Superior temporal gyrus (tissue), 1 donor: ENCODE results near the gene ARID3A.
A peak's percentile ranks its signal among the peaks of the same experiment; 100 is the strongest.
"Not testable (repeated sequence)": the region's sequence is repeated elsewhere in the genome, so short reads cannot be mapped to it uniquely, and the experiment has no call there.

Source experiments
- DNase-seq: peaks from one replicate; pipeline ENCODE4 v3.0.0-alpha.2; 2016; ENCODE audit errors: extremely low spot score

Gene ARID3A

DNA sequence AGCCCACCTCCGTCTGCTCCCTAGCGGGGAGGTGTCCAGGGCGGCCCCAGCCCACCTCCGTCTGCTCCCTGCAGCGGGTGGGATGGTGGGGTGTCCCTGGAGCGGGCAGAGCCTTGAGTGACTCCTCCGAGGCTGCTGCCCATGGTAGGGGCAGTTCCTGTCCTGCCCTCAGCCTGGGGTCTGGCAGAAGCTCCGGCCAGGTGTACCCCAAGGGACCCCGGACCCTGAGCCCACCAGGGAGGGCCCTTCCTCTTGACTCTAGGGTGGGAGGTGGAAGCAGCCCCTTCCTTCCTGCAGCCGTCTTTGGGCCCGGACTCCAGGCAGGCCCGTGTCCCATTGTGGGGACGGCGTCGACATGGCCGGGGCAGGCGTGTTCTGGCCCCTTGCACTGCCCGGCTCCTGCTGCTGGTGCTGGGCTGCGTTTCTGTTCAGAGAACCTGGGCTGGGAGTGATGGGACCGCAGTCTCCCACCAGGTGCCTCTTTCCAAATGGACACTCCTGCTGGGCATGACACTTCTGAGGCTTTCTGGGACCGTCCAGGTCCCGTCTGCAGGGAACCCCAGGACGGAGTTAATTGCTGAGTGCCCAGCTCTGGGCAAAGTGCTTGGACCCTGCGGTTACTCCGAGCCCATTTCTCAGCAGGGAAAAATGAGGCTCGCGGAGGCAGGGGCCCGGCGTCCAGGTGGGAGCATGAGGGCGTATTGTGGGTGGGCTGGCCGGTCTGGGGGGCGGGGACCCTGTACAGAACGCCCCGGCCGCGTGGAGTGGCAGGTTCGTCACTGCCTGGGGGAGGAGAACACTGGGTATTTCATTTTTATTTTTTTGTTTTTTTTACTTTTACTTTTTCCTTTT lies 19.8 kb downstream of the ARID3A start:
- no peak for DNase-seq

DNA sequence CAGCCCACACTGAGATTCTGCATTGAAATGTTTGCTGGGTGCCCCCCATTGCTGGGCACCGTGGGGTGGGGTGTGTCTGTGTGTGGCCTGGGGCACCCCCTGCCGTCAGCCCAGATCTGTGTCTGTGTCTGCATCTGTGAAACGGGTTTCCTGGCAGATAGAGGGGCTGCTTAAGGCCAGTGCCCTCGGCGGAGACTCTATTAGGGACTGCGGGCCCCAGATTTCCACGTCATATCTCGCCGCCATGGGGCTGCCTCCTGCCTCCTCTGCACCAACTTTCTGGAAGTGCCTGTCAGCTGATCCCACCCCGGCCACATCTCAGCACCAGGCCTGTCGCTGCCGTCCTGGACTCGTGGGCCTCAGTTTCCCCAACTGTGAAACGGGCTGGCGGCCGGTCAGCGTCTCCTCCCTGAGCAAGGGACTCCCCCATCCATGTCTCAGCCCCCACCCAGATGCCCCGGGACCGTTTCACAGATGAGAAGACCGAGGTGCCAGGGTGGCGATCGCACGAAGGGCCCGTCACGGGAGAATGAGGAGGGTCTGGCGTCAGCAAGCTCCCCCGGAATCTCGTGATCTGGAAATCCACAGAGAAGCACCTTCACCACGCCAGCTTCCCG lies 21.4 kb downstream of the ARID3A start:
- no peak for DNase-seq

DNA sequence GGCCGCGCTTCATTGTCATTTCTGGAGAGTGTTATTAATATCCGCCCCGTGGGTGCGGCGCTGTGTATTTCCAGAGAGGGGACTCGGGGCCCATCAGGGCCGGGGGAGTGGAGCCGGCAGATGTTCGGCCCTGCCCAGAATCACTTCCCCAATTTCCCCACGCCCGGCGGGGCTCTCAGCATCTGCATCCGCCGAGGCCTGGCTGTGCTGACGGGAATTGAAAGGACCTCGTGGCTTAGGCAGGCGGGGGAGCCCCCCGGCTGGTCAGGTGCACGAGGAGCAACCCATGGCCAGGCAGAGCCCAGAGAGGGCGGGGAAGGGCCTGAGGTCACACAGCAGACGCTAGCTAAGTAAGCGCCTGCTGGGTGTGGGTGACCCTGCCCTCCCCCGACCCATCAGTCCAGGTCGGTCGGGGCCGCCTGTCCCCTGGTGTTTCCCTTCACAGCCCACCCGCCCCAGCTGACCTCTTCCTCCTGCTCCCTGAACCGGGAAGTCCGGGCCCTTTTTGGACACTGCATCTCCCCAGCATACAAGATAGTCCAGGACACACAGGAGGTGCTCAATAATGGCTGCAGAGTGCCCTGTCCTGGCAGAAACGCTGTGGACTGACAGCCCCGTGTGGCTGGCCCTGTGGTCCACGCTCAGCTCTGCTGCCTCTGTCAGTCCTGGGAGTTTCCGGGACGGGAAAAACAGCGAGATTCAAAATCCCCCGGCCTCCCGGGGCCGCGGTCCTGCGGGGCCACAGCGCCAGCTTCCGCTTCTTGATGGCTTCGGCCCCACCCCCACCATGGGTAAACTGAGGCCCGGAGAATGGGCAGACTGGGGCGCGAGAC lies 22.1 kb downstream of the ARID3A start:
- DNase-seq: no peak

DNA sequence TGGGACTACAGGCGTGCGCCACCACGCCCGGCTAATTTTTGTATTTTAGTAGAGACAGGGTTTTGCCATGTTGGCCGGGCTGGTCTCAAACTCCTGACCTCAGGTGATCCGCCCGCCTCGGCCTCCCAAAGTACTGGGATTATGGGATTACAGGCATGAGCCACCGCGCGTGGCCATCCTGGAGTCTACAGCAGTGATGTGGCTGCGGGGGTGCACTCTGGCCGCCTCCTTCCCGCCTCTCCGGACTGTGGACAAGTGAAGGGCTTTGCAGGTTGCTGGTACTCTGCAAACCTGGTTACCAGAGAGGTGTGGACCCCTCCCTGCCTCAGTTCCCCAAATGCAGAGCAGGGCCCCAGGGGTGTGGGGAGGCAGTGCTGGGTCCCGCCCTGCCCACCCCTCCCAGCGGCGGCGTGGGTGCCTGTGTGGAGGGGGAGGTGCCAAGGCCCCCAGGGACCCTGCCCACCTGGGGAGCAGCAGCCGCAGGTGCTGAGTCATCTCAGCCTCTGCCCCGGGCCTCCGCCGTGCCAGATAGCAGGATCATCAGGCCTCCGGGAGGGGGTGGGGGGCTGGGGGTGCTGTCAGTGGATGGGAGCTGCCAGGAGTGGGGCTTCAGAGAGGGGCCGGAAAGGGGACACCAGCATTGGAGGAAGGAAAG lies 23.1 kb downstream of the ARID3A start:
- DNase-seq: no peak

DNA sequence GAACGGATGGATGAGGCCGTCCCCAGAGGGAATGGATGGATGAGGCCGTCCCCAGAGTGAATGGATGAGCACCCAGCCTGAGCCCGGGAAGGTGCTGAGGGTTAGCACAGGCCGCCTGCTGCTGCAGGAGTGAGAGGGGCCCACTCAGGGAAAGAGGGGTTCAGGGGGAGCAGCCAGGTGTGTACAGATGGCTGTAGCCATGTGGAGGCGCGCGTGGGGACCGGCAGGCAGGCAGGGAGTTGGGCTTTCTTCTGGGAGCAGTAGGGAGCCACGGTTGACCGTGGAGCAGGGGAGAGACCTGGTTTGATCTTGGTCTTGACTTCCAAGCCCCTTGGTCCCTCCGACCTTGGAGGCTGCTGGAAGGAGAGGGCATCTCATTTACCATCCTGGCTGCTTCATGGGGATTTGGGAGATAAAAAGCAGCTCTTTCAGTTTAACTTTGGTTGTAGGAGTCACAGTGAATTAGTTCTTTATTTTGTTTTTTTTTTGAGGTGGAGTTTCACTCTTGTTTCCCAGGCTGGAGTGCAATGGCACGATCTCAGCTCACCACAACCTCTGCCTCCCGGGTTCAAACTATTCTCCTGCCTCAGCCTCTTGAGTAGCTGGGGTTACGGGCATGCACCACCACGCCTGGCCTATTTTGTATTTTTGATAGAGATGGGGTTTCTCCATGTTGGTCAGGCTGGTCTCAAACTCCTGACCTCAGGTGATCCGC lies 24.7 kb downstream of the ARID3A start:
- no peak for DNase-seq

DNA sequence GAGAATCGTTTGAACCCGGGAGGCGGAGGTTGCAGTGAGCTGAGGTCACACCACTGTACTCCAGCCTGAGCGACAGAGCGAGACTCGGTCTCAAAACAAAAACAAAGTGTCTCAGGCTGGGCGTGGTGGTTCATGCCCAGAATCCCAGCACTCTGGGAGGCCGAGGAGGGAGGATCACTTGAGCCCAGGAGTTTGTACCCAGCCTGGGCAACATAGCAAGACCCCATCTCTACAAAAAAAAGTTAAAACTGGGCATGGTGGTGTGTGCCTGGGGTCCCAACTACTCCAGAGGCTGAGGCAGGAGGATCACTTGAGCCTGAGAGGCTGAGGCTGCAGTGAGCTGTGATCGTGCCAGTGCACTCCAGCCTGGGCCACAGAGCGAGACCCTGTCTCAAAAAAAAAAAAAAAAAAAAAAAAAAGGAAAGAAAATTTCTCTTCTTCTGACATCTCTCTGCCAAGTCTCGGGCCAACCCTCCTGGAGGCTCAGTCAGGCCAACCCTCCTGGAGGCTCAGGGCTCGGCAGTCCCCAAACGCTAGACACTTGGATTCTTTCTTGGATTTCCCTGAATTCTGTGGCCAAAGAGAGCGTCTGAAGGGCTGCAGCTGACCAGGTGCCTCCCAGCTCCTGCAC lies 26.3 kb downstream of the ARID3A start:
- DNase-seq: no peak

DNA sequence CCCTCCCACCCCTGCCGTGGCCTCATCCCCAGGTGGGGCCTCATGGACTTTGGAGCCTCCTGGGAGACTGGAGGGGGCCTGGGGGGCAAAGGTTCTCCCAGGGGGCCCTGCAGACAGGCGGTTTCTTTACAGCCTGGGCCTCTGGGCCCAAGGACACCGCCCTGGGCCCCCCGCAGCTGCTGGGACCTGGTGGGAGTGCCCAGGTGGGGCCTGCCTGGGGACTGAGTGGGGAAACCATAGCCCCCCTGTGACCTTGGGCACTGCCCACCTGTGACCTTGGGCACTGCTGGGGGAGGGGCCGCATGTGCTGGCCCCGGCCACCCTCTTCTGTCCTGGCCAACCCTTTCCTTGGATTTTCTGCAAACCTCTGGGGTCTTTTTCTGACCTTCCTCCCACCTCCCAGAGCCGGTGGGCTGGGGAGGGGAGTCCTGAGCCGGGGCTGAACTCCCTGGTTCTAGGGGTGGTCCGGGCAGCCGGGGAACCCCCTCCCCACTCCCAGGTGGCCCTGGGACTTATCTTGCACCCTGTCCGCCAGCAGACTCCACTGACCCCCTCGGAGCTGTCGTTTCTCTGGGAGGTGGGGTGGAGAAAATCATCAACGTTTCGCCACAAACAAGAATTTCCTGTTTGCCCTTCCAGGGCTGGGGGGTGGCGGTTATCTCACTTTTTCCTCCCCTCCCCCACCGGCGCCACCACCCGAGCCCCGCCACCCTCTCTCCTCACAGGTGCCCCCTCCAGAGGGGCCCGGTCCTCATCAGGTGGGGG lies 27.0 kb downstream of the ARID3A start:
- DNase-seq: no peak

DNA sequence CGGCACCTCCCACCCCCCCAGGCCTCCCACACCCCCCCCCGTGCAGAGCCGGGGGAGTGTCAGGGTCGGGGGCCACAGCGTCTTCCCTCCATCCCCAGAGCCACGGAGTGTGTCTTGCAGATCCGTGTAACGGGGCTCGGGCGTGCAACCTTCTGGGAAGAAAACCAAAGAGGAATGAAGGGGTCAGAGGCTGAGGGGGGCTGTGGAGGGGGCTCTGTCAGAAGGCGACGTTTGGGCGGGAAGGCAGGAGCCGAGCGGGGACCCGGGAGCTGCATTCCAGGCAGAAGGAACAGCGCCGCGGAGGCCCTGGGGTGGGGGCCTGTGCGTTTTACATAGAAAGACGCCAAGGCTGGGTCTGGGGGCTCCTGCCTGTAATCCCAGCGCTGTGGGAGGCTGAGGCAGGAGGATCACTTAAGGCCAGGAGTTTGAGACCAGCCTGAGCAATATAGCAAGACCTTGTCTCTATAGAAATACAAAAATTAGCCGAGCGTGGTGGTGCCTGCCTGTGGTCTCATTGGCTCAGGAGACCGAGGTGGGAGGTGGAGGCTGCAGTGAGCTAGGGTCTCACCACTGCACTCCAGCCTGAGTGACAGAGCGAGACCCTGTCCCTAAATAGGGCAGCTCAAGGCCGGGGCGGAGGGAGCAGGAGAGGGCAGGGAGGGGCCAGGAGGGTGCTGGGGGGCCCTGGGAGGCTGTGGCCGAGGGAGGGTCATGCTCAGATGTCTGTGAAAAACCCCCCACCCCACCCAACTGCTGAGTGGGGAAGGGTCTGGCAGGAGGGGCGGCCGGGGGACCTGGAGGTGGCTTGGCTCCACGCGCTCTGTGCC lies 27.8 kb downstream of the ARID3A start:
- no peak for DNase-seq

DNA sequence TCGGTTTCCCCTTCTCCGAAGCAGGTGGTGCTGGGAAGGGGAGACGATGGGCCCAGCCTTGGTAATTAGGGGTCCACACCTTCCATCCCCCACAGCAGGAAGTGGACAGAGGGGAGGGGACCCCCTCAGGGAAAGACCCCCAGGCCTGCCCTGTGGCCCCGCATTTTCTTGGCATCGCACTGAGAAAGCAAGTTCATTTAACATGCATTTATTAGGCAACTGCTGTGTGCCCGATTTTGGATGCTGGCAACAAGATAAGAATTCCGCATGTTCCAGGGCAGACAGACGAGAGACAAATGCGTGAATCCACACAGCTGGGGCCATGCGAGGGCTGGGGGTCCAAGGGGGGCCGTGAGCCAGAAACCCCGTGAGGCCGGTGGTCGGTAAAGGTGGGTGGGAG lies 28.4 kb downstream of the ARID3A start:
- no peak for DNase-seq

DNA sequence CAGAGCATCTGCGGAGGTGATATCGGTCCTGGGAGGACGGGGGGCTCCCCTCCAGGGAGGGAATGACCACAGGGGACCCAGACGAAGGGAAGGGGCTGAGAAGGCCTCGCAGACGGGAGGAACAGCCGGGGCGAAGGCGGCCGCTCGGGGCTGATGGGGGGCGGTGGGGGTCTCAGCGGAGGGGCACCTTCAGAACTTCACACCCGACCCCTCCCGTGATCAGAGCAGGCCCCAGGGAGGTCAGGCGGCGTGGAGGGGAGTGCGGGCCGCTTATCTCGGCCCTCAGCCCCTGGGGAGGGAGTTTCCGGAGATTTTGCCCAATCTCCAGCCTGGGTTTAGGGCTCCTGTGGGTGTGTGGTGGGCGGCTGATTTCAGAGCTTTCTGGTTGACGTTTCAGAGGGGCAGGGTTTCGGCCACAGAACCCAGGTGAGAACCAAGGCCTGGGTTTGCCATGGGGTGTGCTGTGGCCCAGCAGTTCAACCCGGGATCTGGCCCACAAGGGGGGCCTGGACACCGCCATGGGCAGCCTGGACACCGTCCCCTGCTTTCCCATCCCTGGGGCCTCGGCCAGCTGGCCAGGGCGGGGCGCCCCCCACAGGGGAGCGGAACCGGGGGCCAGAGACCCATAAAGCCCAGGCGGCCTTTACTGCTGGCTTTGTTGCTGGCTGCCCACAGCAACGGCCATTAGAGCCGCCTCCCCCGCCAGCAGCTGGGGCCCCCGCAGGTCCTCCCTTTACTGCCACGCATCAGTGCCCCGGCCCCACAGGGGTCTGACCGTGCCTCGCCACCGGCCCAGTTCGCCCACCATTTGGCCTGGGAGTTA lies 29.0 kb downstream of the ARID3A start:
- DNase-seq: no peak

DNA sequence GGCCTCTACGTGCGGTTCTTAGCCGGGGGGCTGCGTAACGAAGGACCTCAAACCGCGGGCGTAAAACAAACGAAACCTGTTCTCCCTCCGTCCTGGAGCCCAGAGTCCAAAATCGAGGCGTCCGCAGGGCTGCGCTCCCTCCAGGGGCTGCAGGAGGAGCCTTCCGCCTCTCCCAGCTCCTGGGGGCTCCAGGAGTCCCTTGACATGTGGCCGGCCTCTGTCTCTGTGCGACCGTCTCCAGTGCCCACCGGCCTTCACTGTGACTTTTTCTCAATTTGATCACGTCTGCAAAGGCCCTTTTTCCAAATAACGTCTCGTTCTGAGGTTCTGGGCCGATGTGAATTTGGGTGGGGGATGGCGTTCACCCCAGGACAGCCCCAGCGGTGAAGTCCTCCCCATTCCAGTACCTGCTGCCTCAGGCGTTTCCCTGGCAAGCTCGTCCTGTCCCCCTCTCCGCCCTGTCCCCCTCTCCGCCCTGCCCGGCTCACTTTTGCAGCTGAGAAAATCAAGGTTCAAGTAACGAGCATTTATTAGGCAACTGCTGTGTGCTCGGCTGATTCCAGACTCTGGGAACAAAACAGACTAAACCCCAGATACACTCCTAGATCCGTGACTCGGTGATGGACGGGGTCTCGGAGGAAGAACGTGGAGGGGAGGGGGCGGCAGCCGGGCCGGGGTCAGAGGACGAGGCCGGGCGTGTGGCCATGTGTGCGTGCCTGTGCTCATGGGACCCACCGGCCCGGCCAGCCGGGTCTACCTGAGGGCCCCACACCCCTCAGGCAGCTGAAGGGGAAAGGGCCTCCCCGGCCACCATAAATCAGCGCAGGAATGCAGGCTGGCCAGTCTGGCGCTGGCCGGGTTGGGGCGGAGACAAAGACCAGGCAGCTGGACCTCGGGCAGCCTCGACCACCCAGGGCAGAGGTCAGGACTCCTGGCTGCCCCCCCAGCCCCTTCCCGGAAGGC lies 30.2 kb downstream of the ARID3A start:
- DNase-seq: no peak

DNA sequence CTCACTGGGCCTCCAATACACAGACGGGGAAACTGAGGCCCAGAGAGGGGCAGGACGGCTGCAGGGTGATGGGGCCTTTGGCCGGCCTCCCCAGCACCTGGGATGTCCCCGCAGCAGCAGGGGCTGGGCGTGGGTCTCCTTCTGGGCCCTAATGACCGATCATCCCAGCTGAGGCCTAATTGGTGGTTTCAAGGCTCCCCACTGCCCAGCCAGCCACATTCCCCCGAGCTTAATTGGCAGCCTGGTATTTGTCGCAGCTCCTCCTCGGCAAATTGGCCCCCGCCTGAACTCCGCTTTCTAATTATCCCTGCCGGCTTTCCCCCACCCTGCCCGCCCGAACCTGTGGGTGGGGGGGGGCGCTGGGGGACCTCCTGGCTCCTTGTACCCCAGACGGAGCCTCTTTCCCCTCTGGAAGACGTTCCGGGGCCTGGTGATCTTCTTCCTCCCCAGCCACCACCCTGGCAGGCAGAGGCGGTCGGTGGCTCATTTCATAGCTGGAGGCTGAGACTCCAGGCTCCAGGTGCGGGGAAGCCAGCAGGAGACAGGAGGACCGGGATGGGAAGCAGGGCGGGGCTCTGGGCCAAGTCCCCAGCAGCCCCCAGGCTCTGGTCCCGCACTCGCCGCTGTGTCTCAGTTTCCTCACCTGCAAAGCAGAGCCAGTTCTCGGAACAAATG lies 31.1 kb downstream of the ARID3A start:
- no peak for DNase-seq

DNA sequence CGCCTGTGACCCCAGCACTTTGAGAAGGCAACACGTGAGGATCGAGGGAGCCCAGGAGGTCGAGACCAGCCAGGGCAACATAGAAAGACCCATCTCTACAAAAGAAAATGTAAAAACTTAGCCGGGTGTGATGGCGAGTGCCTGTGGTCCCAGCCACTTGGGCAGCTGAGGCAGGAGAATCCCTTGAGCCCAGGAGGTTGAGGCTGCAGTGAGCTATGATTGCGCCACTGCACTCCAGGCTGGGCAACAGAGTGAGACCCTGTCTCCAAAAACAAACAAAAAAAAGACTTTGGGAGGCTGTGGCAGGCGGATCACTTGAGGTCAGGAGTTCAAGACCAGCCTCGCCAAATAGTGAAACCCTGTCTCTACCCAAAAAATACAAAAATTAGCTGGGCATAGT lies 31.7 kb downstream of the ARID3A start:
- not testable (repeated sequence) for DNase-seq

DNA sequence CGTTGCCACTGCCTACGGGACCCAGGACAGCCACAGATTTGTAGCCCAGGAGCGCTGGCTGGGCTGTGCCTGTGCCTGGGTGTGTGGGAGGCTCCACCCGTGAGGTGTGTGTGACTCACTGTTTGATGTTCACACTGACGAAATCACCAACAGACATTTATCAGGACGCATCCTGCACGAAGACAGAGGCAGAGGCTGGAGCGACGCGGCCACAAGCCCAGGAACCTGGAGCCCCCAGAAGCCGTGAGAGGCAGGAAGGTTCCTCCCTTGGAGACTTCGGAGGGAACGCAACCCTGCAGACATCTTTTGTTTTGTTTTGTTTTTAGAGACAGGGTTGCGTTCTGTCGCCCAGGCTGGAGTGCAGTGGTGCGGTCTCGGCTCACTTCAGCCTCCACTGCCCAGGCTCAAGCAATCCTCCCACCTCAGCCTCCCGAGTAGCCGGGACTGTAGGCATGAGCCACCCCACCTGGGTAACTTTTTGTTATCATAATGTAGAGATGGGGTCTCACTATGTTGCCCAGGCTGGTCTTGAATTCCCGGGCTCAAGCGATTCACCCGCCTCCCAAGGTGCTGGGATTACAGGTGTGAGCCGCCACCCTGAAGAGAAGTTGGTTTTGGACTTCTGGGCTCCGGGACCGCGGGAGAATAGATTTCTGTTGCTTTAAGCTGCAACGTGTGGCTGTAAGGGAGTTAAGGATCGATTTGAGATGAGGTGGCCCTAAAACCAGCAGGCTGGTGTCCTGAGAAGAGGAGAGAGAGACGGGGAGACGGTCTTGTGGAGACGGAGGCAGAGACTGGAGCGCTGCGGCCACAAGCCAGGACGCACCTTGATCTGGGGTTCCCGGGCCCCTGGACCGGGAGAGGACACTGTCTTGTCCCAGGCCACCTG lies 33.4 kb downstream of the ARID3A start:
- peak; percentile 10 for DNase-seq

DNA sequence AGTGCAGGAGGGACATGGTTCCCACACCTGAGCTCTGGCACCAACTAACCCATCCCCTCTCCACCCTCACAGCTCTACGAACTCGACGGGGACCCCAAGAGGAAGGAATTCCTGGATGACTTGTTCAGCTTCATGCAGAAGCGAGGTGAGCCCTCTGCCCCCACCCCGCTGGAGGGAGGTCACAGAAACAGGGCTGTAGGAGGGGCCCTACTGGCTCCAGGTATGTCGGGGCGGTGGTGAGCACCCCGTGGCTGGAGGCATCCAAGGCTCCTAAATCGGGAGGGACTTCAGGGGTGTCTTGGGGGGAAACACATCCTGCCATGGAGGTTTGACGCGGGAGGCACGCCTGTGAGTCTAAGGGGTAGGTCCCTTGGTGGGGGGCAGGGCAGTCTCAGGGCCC lies 34.2 kb downstream of the ARID3A start:
- no peak for DNase-seq

DNA sequence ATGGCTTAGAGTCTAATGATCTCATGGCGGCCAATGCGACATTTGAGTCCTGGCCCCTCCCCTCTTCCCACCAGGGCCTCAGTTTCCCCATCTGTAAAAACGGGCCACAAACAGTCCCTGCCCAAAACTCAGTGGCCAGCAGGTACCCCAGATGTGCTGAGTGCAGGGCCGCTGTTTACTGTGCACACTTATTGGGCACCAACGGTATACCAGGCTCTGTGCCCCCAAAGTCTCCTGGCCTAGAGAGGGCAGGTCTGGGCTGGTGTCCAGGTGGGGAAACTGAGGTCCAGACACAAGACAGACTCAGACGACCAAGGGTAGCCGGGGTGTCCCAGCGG lies 34.7 kb downstream of the ARID3A start:
- no peak for DNase-seq
